Activated naive CD4-positive, alpha-beta T cell treated with anti-CD3 and anti-CD28 coated beads for 36 hours (primary cell): Measurements from ENCODE around the gene HRH3. TPM values are rescaled to one million over a fixed set of nuclear protein-coding genes. Genes with fewer than 3 reads are reported as not detected.
A peak's percentile ranks its signal among the peaks of the same experiment; 100 is the strongest.

Experiments used
- CTCF ChIA-PET: fragments of 350-600 bp; sonication (Branson Sonifier 250); formaldehyde crosslinking; loops from one replicate; lab custom pipeline; 2021; ENCODE audit warnings: antibody characterized with exemption; lab: Charles Lee
- DNase-seq: peaks from one replicate; pipeline ENCODE4 v3.0.0-alpha.2; 2020
- H3K27ac Mint-ChIP-seq: one replicate; pipeline ENCODE4 v1.8.0; 2021; ENCODE audit warnings: mild to moderate bottlenecking, mixed read lengths
- H3K27me3 Mint-ChIP-seq: one replicate; pipeline ENCODE4 v1.8.0; 2021; ENCODE audit warnings: low read depth, mixed read lengths
- H3K36me3 Mint-ChIP-seq: one replicate; pipeline ENCODE4 v1.8.0; 2021; ENCODE audit warnings: low read depth, mixed read lengths
- H3K4me1 Mint-ChIP-seq: one replicate; pipeline ENCODE4 v1.8.0; 2021; ENCODE audit warnings: low read depth, mixed read lengths
- H3K4me3 Mint-ChIP-seq: one replicate; pipeline ENCODE4 v1.8.0; 2021; ENCODE audit warnings: mild to moderate bottlenecking, moderate library complexity, mixed read lengths
- H3K9me3 Mint-ChIP-seq: one replicate; pipeline ENCODE4 v1.8.0; 2021; ENCODE audit warnings: mixed read lengths
- intact Hi-C: fragments of 100-400 bp; cut with micrococcal nuclease; formaldehyde crosslinking; loops from one replicate; pipeline ENCODE4 v1.15.1; 2023
- total RNA-seq, 2 experiments: library from RNA; stranded (reverse); gene quantifications; one replicate each; pipeline ENCODE4 v1.2.3, GENCODE V29; 2021

Gene HRH3
- total RNA-seq, 2 experiments from 2014 or later = not detected

- CTCF ChIA-PET = no interaction called here
- Mint-ChIP-seq H3K4me3 (no peak overlapping the region), H3K4me1 (peaks cover 10% of the 10 kb centered on the region), H3K27me3 (no peaks in the 10 kb centered on the region), H3K9me3 (no peaks in the 10 kb centered on the region), H3K27ac (no peak overlapping the region), H3K36me3 (no peaks in the 10 kb centered on the region)
- intact Hi-C loops = no loop called here
- no peak for DNase-seq
Observed at GRCh38 chr20:62255976-62256375, 35.9 kb upstream of the HRH3 start.

- intact Hi-C loops = no loop called here
- peaks cover 10% of the 10 kb centered on the region for H3K4me1 Mint-ChIP-seq
- no peak for DNase-seq
- no peak overlapping the region for H3K4me3 Mint-ChIP-seq
- no peak overlapping the region for H3K27ac Mint-ChIP-seq
- no peaks in the 10 kb centered on the region for H3K36me3 Mint-ChIP-seq
- no peaks in the 10 kb centered on the region for H3K27me3 Mint-ChIP-seq
- CTCF ChIA-PET = no interaction called here
- no peaks in the 10 kb centered on the region for H3K9me3 Mint-ChIP-seq
Observed at GRCh38 chr20:62254021-62254724, 34.1 kb upstream of the HRH3 start.

- Mint-ChIP-seq H3K9me3 (no peaks in the 10 kb centered on the region), H3K27ac (no peak overlapping the region), H3K36me3 (no peaks in the 10 kb centered on the region), H3K4me1 (peaks cover 13% of the 10 kb centered on the region), H3K27me3 (no peaks in the 10 kb centered on the region), H3K4me3 (no peak overlapping the region)
- intact Hi-C loops = no loop called here
- no peak for DNase-seq
- CTCF ChIA-PET = no interaction called here
Observed at GRCh38 chr20:62253398-62253797, 33.3 kb upstream of the HRH3 start.

- Mint-ChIP-seq H3K27me3 (no peaks in the 10 kb centered on the region), H3K4me1 (peaks cover 13% of the 10 kb centered on the region), H3K27ac (no peak overlapping the region), H3K4me3 (no peak overlapping the region), H3K36me3 (no peaks in the 10 kb centered on the region), H3K9me3 (no peaks in the 10 kb centered on the region)
- no peak for DNase-seq
- CTCF ChIA-PET = no interaction called here
- intact Hi-C loops = no loop called here
Observed at GRCh38 chr20:62252342-62252966, 32.4 kb upstream of the HRH3 start.

GRCh38 chr20:62248890-62249560 lies 28.9 kb upstream of the HRH3 start:
- no peak overlapping the region for H3K27ac Mint-ChIP-seq
- H3K27me3 Mint-ChIP-seq = no peaks in the 10 kb centered on the region
- no peak overlapping the region for H3K4me3 Mint-ChIP-seq
- DNase-seq = no peak
- CTCF ChIA-PET = no interaction called here
- H3K4me1 Mint-ChIP-seq = peaks cover 29% of the 10 kb centered on the region
- no peaks in the 10 kb centered on the region for H3K9me3 Mint-ChIP-seq
- intact Hi-C loops = no loop called here
- no peaks in the 10 kb centered on the region for H3K36me3 Mint-ChIP-seq

GRCh38 chr20:62246872-62247652 lies 27.0 kb upstream of the HRH3 start:
- Mint-ChIP-seq H3K36me3 (no peaks in the 10 kb centered on the region), H3K27ac (no peak overlapping the region), H3K4me1 (peaks cover 21% of the 10 kb centered on the region), H3K27me3 (no peaks in the 10 kb centered on the region), H3K4me3 (no peak overlapping the region), H3K9me3 (no peaks in the 10 kb centered on the region)
- intact Hi-C loops = no loop called here
- CTCF ChIA-PET = interaction anchor here (1.0 kb wide), 1 partner anchor 14 kb away, joined by 3 read pairs; no protein-coding TSS in a partner anchor
- no peak for DNase-seq

- CTCF ChIA-PET = no interaction called here
- no peak for DNase-seq
- Mint-ChIP-seq H3K4me3 (no peak overlapping the region), H3K27ac (no peak overlapping the region), H3K36me3 (no peaks in the 10 kb centered on the region), H3K27me3 (no peaks in the 10 kb centered on the region), H3K9me3 (no peaks in the 10 kb centered on the region), H3K4me1 (peaks cover 27% of the 10 kb centered on the region)
- intact Hi-C loops = no loop called here
Observed at GRCh38 chr20:62246431-62246830, 26.4 kb upstream of the HRH3 start.

GRCh38 chr20:62245911-62246280 lies 25.8 kb upstream of the HRH3 start:
- Mint-ChIP-seq H3K27me3 (no peaks in the 10 kb centered on the region), H3K27ac (no peak overlapping the region), H3K36me3 (no peaks in the 10 kb centered on the region), H3K4me1 (peaks cover 28% of the 10 kb centered on the region), H3K9me3 (no peaks in the 10 kb centered on the region), H3K4me3 (no peak overlapping the region)
- no peak for DNase-seq
- intact Hi-C loops = no loop called here
- CTCF ChIA-PET = interaction anchor here (1.0 kb wide), 1 partner anchor 14 kb away, joined by 3 read pairs; no protein-coding TSS in a partner anchor

- CTCF ChIA-PET = interaction anchor here (1.0 kb wide), 1 partner anchor 15 kb away, joined by 3 read pairs; no protein-coding TSS in a partner anchor
- no peak overlapping the region for H3K4me3 Mint-ChIP-seq
- intact Hi-C loops = no loop called here
- peak overlapping the region; percentile 8 for H3K27ac Mint-ChIP-seq
- DNase-seq = no peak
- peaks cover 37% of the 10 kb centered on the region for H3K4me1 Mint-ChIP-seq
- no peaks in the 10 kb centered on the region for H3K27me3 Mint-ChIP-seq
- H3K36me3 Mint-ChIP-seq = no peaks in the 10 kb centered on the region
- no peaks in the 10 kb centered on the region for H3K9me3 Mint-ChIP-seq
Observed at GRCh38 chr20:62244644-62245108, 24.6 kb upstream of the HRH3 start.

GRCh38 chr20:62243906-62244515 lies 23.9 kb upstream of the HRH3 start:
- no peak for DNase-seq
- Mint-ChIP-seq H3K36me3 (no peaks in the 10 kb centered on the region), H3K4me3 (no peak overlapping the region), H3K27me3 (no peaks in the 10 kb centered on the region), H3K27ac (peak overlapping the region; percentile 8), H3K4me1 (peaks cover 42% of the 10 kb centered on the region), H3K9me3 (no peaks in the 10 kb centered on the region)
- CTCF ChIA-PET = no interaction called here
- intact Hi-C loops = no loop called here

GRCh38 chr20:62243106-62243505 lies 23.0 kb upstream of the HRH3 start:
- no peak for DNase-seq
- intact Hi-C loops = no loop called here
- no peaks in the 10 kb centered on the region for H3K9me3 Mint-ChIP-seq
- no peaks in the 10 kb centered on the region for H3K27me3 Mint-ChIP-seq
- no peaks in the 10 kb centered on the region for H3K36me3 Mint-ChIP-seq
- H3K27ac Mint-ChIP-seq = no peak overlapping the region
- no peak overlapping the region for H3K4me3 Mint-ChIP-seq
- CTCF ChIA-PET = no interaction called here
- peaks cover 39% of the 10 kb centered on the region for H3K4me1 Mint-ChIP-seq

- H3K4me3 Mint-ChIP-seq = no peak overlapping the region
Observed at GRCh38 chr20:62242176-62242575, 22.1 kb upstream of the HRH3 start.

More at GRCh38 chr20:62242176-62242575, 22.1 kb upstream of the HRH3 start:
- H3K36me3 Mint-ChIP-seq = no peaks in the 10 kb centered on the region
- intact Hi-C loops = no loop called here
- no peaks in the 10 kb centered on the region for H3K9me3 Mint-ChIP-seq
- H3K27me3 Mint-ChIP-seq = no peaks in the 10 kb centered on the region
- DNase-seq = no peak
- H3K4me1 Mint-ChIP-seq = peaks cover 42% of the 10 kb centered on the region
- peak overlapping the region; percentile 5 for H3K27ac Mint-ChIP-seq
- CTCF ChIA-PET = no interaction called here
